Uterus (tissue), 2 donors: ENCODE results near the gene RBMY1J.

ENCODE experiments used
- CTCF ChIP-seq, 4 experiments: fragments of 200-600 bp in 2 of 4; fragments of 450-650 bp in 2 of 4; sonication (generic) in 2 of 4; IDR thresholded peaks; one replicate each; pipeline ENCODE4 v1.5.1; 2016 to 2019; ENCODE audit warnings: antibody characterized with exemption in 4 of 4, mild to moderate bottlenecking in 2 of 4, moderate library complexity in 1 of 4
- POLR2A ChIP-seq, 2 donors: fragments of 450-650 bp; IDR thresholded peaks; one replicate each; pipeline ENCODE4 v1.6.1; 2016; ENCODE audit warnings: antibody characterized with exemption in 2 of 2, mild to moderate bottlenecking in 1 of 2, moderate library complexity in 1 of 2

GRCh38 chrY:22367416-22367815 lies 35.8 kb upstream of the RBMY1J start:
- no peak for TF ChIP-seq CTCF (IDR thresholded peaks at IDR 0.05)
- no peak for TF ChIP-seq POLR2A (IDR thresholded peaks at IDR 0.05)
